ENCODE data around the gene AUTS2. TPM values are rescaled to one million over a fixed set of nuclear protein-coding genes. Genes with fewer than 3 reads are reported as not detected.

AUTS2 gene
- polyA plus RNA-seq, 5 donors: 85.0 to 114 (median 97.6) TPM

GRCh38 chr7:70029993-70030392 lies 431.7 kb downstream of the AUTS2 start:
- no peak for DNase-seq

- no peak for DNase-seq
These were observed 432.5 kb downstream of the AUTS2 start for GRCh38 chr7:70030745-70031144.

- DNase-seq: no peak
These were observed 433.0 kb downstream of the AUTS2 start for GRCh38 chr7:70031245-70031644.

- no peak for DNase-seq
These were observed 434.4 kb downstream of the AUTS2 start for GRCh38 chr7:70032649-70033048.

GRCh38 chr7:70033226-70033625 lies 435.0 kb downstream of the AUTS2 start:
- no peak for DNase-seq

GRCh38 chr7:70034999-70035398 lies 436.7 kb downstream of the AUTS2 start:
- DNase-seq: no peak

GRCh38 chr7:70035519-70035918 lies 437.2 kb downstream of the AUTS2 start:
- peak in 1 of 2 donors; percentile 40 for DNase-seq

GRCh38 chr7:70035955-70036354 lies 437.7 kb downstream of the AUTS2 start:
- DNase-seq: no peak

- DNase-seq: no peak
These were observed 438.4 kb downstream of the AUTS2 start for GRCh38 chr7:70036695-70037094.

GRCh38 chr7:70037171-70037933 lies 439.1 kb downstream of the AUTS2 start:
- DNase-seq: no peak

- no peak for DNase-seq
These were observed 441.8 kb downstream of the AUTS2 start for GRCh38 chr7:70040051-70040450.

- peak in 1 of 2 donors; percentile 33 for DNase-seq
These were observed 442.9 kb downstream of the AUTS2 start for GRCh38 chr7:70040970-70041766.

GRCh38 chr7:70042533-70042932 lies 444.3 kb downstream of the AUTS2 start:
- peak; percentile 45 to 50 for DNase-seq

- no peak for DNase-seq
These were observed 444.8 kb downstream of the AUTS2 start for GRCh38 chr7:70043015-70043538.

- no peak for DNase-seq
These were observed 445.8 kb downstream of the AUTS2 start for GRCh38 chr7:70044064-70044463.

GRCh38 chr7:70044525-70044924 lies 446.2 kb downstream of the AUTS2 start:
- DNase-seq: no peak

- no peak for DNase-seq
These were observed 446.7 kb downstream of the AUTS2 start for GRCh38 chr7:70044981-70045380.

- DNase-seq: no peak
These were observed 449.1 kb downstream of the AUTS2 start for GRCh38 chr7:70047384-70047783.

GRCh38 chr7:70047891-70048448 lies 449.7 kb downstream of the AUTS2 start:
- peak; percentile 83 to 88 for DNase-seq

GRCh38 chr7:70051726-70052125 lies 453.5 kb downstream of the AUTS2 start:
- no peak for DNase-seq

GRCh38 chr7:70052691-70053090 lies 454.4 kb downstream of the AUTS2 start:
- DNase-seq: no peak

- DNase-seq: no peak
These were observed 455.1 kb downstream of the AUTS2 start for GRCh38 chr7:70053421-70053820.

GRCh38 chr7:70053989-70054388 lies 455.7 kb downstream of the AUTS2 start:
- no peak for DNase-seq
